GM21526 (cell line): ENCODE measurements around the gene CARS1.

Experiments used
- ATAC-seq: cut with Tn5 transposase; IDR thresholded peaks from one replicate; pipeline ENCODE4 v1.9.1; 2021; ENCODE audit warnings: moderate library complexity; ENCODE audit not compliant: unreplicated experiment, low FRiP score

CARS1 gene

GRCh38 chr11:3057069-3057963, at the start of gene CARS1:
Gene CARS1 (minus strand): TSS chr11:3057423. CDS start chr11:3057367, 56 bp downstream.
- ATAC-seq = peak; percentile 92

GRCh38 chr11:3105791-3106735, 48.8 kb upstream of the CARS1 start:
- no peak for ATAC-seq

- no peak for ATAC-seq
Observed at GRCh38 chr11:3104961-3105790, 48.0 kb upstream of the CARS1 start.

GRCh38 chr11:3104051-3104714, 47.0 kb upstream of the CARS1 start:
- no peak for ATAC-seq

GRCh38 chr11:3103076-3103475, 45.9 kb upstream of the CARS1 start:
- no peak for ATAC-seq

DNA sequence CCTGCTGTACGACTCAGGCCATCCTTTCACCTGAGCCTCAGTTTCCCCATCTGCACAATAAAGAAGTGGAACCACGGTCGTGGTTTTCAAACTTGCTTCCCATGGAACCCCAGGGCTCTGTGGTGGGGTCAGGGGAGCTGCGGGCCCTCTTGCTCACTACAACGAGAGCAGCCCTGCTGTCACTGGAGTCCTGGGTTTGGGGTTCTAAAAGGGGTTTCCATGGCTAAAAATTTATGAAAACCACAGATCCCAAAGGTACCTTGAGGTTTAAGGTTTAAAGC, 45.4 kb upstream of the CARS1 start:
- ATAC-seq = no peak

DNA sequence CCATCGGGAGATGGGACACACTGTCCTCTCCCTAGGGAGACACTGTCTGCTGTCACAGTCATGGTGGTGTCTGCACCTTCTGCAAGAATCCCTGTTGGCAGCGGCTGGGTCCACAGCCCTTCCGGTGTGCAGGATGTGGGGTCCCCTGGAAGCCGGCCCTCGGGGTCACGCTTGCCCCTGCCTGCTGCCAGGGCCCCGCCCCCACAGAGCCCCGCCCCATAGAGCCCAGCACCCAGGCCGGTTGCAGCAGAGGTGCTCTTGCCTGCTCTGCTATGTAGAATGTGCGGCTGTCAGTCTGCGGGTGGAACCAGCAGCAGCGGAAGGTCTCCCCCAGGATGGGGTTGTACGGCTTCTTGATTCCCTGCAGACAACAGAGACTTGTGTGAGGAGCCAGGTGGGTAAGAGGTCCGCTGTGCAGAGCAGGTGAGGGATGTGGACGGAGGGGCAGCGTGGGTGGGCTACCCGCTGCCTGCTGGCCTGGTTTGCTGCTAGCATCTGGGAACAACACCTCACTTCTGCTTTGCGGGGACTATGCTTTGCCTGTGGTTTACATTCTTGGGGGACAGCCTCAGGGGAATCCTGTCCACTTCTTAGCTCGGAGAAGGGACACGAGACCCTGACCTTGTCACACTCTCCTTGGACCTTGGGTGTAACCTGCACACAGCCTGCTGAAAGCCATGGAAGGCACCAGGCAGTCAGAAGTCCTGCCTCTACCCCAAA, 44.9 kb upstream of the CARS1 start:
- ATAC-seq = no peak

DNA sequence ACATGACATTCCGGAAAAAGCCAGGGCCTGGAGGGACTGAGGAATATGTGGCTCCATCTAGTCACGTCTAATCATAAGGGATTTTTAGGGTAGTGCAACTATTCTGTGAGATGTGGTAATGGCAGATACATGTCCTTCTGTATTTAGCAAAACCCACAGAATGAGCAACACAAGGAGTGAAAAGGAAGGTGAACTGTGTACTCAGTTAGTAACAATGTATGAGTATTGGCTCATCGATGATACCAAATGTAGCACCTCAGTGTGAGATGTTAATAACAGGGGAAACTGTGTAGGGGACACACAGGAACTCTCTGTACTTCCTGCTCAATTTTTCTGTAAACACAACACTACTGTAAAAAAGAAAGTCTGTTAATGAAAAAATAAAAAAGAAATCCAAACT, 42.0 kb upstream of the CARS1 start:
- ATAC-seq = no peak

DNA sequence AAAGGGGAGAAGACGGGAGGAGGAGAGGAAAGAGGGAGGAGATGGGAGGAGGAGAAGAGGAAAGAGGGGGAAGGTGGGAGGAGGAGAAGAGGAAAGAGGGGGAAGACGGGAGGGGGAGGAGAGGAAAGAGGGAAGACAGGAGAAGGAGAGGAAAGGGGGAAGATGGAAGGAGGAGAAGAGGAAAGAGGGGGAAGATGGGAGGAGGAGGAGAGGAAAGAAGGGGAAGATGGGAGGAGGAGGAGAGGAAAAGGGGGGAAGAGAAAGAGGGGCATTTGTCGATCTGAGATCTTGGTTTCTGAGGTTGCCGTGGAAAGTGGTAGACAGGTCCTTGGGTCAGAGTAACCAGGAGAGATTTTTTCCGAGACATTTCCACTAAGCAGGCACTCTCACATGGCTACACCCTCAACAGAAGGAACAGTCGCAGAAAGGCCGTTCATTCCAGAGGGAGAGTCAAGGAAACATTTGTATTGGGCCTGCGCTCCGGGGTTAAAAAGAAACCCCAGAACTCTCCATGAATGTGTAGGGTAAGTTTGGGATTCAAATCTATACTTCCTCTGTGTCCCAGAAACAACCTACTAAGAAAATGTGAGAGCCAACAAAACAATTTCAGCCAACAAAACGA, 39.8 kb upstream of the CARS1 start:
- ATAC-seq = no peak

DNA sequence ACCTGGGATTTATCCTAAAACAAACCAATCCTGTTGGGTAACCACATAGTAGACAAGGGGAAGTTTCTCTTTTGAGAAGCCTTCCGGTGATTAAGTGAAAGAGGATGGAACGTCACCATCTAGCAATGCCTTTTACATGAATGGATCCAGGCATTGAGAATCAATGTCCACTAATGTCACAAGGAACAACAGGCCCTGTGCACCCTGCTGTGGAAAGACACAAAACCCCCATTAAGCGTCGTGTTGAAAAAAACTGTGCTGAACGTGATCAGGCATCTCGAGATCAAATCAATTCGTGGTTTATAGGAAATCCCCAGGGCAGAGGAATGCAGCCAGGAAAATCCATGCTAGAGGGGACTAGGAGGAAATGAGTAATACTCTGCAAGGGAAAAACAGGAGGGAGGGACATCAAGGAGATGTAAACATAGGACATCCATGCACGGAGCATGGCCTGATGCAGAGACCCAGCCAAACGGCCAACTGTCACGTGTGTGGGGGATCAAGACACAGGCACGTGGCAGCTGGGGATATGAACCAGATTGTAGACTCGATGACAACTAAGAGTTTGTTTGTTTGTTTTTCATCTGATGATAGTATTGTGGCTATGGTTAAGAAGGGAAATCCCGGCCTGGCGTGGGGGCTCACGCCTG, 38.6 kb upstream of the CARS1 start:
- no peak for ATAC-seq

DNA sequence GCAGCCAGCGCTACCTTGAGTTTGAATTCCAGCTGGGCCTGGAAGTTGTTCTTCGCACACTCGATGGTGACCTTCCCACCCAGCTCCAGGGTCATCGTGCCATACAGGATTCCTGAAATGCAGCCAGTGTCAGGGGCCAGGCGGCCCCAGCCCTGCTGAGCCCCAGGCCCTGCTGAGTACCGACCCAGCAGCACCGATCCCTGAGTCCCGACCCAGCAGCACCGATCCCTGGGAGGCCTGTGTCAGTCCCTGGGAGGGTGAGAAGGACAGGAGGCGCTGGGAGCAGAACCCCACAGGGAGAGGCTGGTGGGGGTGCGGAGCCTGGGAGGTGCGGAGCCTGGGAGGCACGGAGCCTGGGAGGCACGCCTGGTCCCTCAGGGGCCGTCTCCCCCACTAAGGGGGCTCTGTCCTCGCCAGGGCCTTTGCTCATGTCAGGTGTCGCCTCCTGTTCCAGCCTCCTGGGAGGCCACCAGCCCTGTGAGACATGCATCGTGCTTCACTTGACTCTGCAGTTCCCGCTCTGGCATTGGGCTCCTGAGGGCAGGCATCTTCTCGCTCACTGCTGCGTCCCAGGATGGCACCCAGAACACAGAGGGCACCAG, 37.1 kb upstream of the CARS1 start:
- no peak for ATAC-seq

GRCh38 chr11:3093281-3094191, 36.3 kb upstream of the CARS1 start:
- no peak for ATAC-seq

GRCh38 chr11:3092603-3093141, 35.4 kb upstream of the CARS1 start:
- no peak for ATAC-seq

DNA sequence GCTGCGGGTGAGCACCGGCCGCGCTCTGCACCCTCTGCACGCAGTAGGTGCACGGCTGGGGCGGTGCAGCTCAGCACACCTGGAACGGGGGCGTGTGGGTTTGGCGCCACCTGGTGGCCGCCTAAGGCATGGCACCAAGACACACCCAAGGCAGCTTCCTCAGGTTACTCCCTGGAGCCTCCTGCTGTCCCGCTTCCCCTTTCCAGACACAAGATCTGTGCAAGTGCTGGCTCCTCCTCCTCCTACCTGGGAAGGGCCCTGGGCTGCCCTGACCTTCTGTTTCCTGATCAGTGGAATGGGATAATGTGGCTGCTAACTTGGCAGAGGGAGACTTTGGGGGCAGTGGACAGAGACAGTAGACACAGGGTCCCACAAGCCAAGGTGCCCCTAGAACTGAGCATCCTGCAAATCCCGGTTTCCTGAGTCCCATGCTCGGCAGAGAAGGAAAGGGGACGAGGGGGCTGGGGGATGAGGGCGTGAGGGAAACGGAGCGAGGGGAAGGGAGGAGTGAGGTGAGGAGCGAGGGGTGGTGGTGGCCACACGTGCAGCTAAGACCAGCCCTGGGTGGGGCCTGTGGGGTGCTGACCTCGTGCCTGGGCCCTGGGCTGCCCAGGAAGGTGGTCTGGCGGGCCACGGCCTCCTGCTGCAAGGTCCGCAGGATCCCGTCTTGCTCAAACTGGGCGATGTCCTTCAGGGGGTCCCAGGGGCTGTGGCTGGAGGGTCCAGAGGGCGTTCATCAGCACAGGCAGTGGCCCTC, 34.8 kb upstream of the CARS1 start:
- ATAC-seq = peak; percentile 73

DNA sequence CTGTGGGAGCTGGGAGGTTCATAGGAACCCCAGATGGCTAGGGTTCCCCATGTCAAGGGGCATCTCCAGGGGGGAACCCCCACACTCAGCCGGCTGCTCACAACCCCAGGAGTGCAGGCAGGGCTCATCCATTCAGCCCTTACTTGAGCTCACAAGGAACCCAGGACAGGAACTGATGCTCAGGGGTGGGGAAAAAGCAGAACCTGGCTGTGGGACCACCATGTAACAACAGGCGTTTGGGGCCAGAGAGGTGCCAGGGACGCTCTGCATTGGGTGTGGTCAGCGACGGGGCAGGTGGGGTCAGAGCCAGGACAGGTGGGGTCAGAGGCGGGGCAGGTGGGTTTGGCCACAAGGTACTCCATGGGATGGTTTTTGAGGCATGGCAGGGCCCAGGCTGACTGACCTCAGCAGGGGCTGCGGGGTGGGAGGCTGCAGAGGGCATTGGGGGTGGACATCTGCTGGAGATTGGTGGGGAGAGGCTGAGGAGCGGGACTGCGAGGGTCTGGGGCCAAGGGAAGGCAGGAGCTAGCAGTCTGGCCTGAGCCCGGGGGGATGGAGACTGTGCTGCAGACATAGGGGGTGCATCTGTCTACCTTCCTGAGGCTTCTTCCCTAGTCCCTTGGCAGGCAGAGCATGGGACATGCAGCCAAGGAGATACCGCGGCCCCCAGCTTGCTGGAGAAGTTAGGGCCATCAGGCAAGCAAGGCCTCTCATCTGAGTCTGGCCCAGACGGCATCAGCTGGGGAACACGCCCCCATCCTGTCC, 34.0 kb upstream of the CARS1 start:
- no peak for ATAC-seq
